ENCODE data around the gene FOXK1.

The FOXK1 gene

GRCh38 chr7:4768597-4769569, 86.8 kb downstream of the FOXK1 start:
- H3K4me3 ChIP-seq (ENCODE audit: low read depth, low read length), result no peak overlapping the region
- ChIA-PET POLR2A (no interaction called here), CTCF (no interaction called here)
- TF ChIP-seq REST (tag by site-specific recombination; IDR thresholded peaks at IDR 0.05) (no peak), ZNF704 (tag by site-specific recombination; IDR thresholded peaks at IDR 0.05) (no peak), ZBTB1 (tag by site-specific recombination; IDR thresholded peaks at IDR 0.05) (no peak)
- H3K36me3 ChIP-seq (ENCODE audit: control insufficient read depth in 2 of 2, insufficient read depth in 1 of 2, low read length in 2 of 2), result peaks cover 0 to 39% of the 10 kb centered on the region in 2 experiments; a peak in 1 of 3 replicates
- no peaks in the 10 kb centered on the region for H3K4me1 ChIP-seq (ENCODE audit: control insufficient read depth, insufficient read depth, low read length)
- no peak overlapping the region for H3K27ac ChIP-seq (ENCODE audit: extremely low read depth, low read depth, low read length)
- H3K9me3 ChIP-seq (ENCODE audit: control insufficient read depth, insufficient read depth, low read depth, low read length), result no peaks in the 10 kb centered on the region

- ChIA-PET POLR2A (no interaction called here), CTCF (no interaction called here)
- no peaks in the 10 kb centered on the region for H3K4me1 ChIP-seq (ENCODE audit: control insufficient read depth, insufficient read depth, low read length)
- H3K36me3 ChIP-seq (ENCODE audit: control insufficient read depth in 2 of 2, insufficient read depth in 1 of 2, low read length in 2 of 2), result peaks cover 0 to 30% of the 10 kb centered on the region in 2 experiments; a peak in 1 of 3 replicates
- H3K9me3 ChIP-seq (ENCODE audit: control insufficient read depth, insufficient read depth, low read depth, low read length), result no peaks in the 10 kb centered on the region
- H3K27ac ChIP-seq (ENCODE audit: extremely low read depth, low read depth, low read length), result peak overlapping the region; percentile 24; the same call in 1 of the 2 replicates
- H3K4me3 ChIP-seq (ENCODE audit: low read depth, low read length), result no peak overlapping the region
- TF ChIP-seq FEZF1 (tag by site-specific recombination; IDR thresholded peaks at IDR 0.05) (peak; percentile 61), ZNF366 (tag by site-specific recombination; conservative IDR thresholded peaks at IDR 0.05) (no peak), OSR2 (tag by site-specific recombination; IDR thresholded peaks at IDR 0.05) (no peak)
These were observed 87.7 kb downstream of the FOXK1 start for GRCh38 chr7:4769761-4770160.

- ChIA-PET POLR2A (no interaction called here), CTCF (no interaction called here)
- peaks cover 0 to 21% of the 10 kb centered on the region in 2 experiments; a peak in 1 of 3 replicates for H3K36me3 ChIP-seq (ENCODE audit: control insufficient read depth in 2 of 2, insufficient read depth in 1 of 2, low read length in 2 of 2)
- TF ChIP-seq ZNF23 (tag by site-specific recombination; IDR thresholded peaks at IDR 0.05; ENCODE audit: borderline replicate concordance) (no peak), TCF7L2 (IDR thresholded peaks at IDR 0.05; ENCODE audit: borderline replicate concordance, low read depth, low read length) (no peak)
- no peaks in the 10 kb centered on the region for H3K9me3 ChIP-seq (ENCODE audit: control insufficient read depth, insufficient read depth, low read depth, low read length)
- H3K4me1 ChIP-seq (ENCODE audit: control insufficient read depth, insufficient read depth, low read length), result no peaks in the 10 kb centered on the region
- no peak overlapping the region for H3K4me3 ChIP-seq (ENCODE audit: low read depth, low read length)
- H3K27ac ChIP-seq (ENCODE audit: extremely low read depth, low read depth, low read length), result no peak overlapping the region
These were observed 88.8 kb downstream of the FOXK1 start for GRCh38 chr7:4770886-4771285.

GRCh38 chr7:4771737-4772136, 89.6 kb downstream of the FOXK1 start:
- H3K4me3 ChIP-seq (ENCODE audit: low read depth, low read length), result no peak overlapping the region
- peaks cover 4% of the 10 kb centered on the region for H3K4me1 ChIP-seq (ENCODE audit: control insufficient read depth, insufficient read depth, low read length)
- no peak overlapping the region for H3K27ac ChIP-seq (ENCODE audit: extremely low read depth, low read depth, low read length)
- ChIA-PET POLR2A (no interaction called here), CTCF (no interaction called here)
- H3K9me3 ChIP-seq (ENCODE audit: control insufficient read depth, insufficient read depth, low read depth, low read length), result no peaks in the 10 kb centered on the region
- H3K36me3 ChIP-seq (ENCODE audit: control insufficient read depth in 2 of 2, insufficient read depth in 1 of 2, low read length in 2 of 2), result peaks cover 0 to 13% of the 10 kb centered on the region in 2 experiments; a peak in 2 of 3 replicates
- TF ChIP-seq ZNF280C (tag by site-specific recombination; IDR thresholded peaks at IDR 0.05), result no peak
- TF ChIP-seq ZNF677 (tag by site-specific recombination; IDR thresholded peaks at IDR 0.05), result no peak
- TF ChIP-seq ZNF26 (tag by site-specific recombination; IDR thresholded peaks at IDR 0.05), result no peak
- TF ChIP-seq TSHZ1 (tag by site-specific recombination; IDR thresholded peaks at IDR 0.05; ENCODE audit: borderline replicate concordance), result no peak
- no peak for TF ChIP-seq ZNF626 (tag by site-specific recombination; IDR thresholded peaks at IDR 0.05)
- TF ChIP-seq ZBTB17 (tag by site-specific recombination; IDR thresholded peaks at IDR 0.05), result no peak
